HEK293 (cell line): ENCODE results near the gene NAXE.
A peak's percentile ranks its signal among the peaks of the same experiment; 100 is the strongest.

Experiments
- GLI4 ChIP-seq: fragments of 450-650 bp; formaldehyde crosslinking; IDR thresholded peaks from 2 replicates; pipeline ENCODE4 v1.5.1; 2016; ENCODE audit warnings: missing biosample characterization, missing genetic modification characterization
- GLIS1 ChIP-seq: fragments of 450-650 bp; formaldehyde crosslinking; IDR thresholded peaks from 2 replicates; pipeline ENCODE4 v1.5.1; 2016; ENCODE audit warnings: missing biosample characterization, missing genetic modification characterization
- HOXA7 ChIP-seq: sonication (generic); formaldehyde crosslinking; IDR thresholded peaks from 2 replicates; pipeline ENCODE4 v1.8.1; 2022; ENCODE audit warnings: missing genetic modification reagents, borderline replicate concordance
- HOXD13 ChIP-seq: sonication (generic); formaldehyde crosslinking; IDR thresholded peaks from 2 replicates; pipeline ENCODE4 v1.8.0; 2022; ENCODE audit warnings: missing genetic modification reagents, borderline replicate concordance
- RBAK ChIP-seq: fragments of 450-650 bp; formaldehyde crosslinking; IDR thresholded peaks from 2 replicates; pipeline ENCODE4 v1.5.1; 2016; ENCODE audit warnings: missing biosample characterization, missing genetic modification characterization
- REPIN1 ChIP-seq: fragments of 450-650 bp; formaldehyde crosslinking; IDR thresholded peaks from 2 replicates; pipeline ENCODE4 v1.5.1; 2017; ENCODE audit warnings: missing biosample characterization, missing genetic modification characterization, low read depth
- YY1 ChIP-seq: fragments of 450-650 bp; formaldehyde crosslinking; IDR thresholded peaks from 2 replicates; pipeline ENCODE4 v1.5.1; 2018; ENCODE audit warnings: missing biosample characterization, missing genetic modification characterization
- ZBTB20 ChIP-seq: fragments of 450-650 bp; formaldehyde crosslinking; IDR thresholded peaks from 2 replicates; pipeline ENCODE4 v1.5.1; 2016; ENCODE audit warnings: missing biosample characterization, missing genetic modification characterization
- ZFP41 ChIP-seq: fragments of 450-650 bp; formaldehyde crosslinking; IDR thresholded peaks from 2 replicates; pipeline ENCODE4 v1.5.1; 2016; ENCODE audit warnings: missing biosample characterization, missing genetic modification characterization, borderline replicate concordance
- ZNF138 ChIP-seq: fragments of 450-650 bp; formaldehyde crosslinking; IDR thresholded peaks from 2 replicates; pipeline ENCODE4 v1.5.1; 2016; ENCODE audit warnings: missing biosample characterization, missing genetic modification characterization, borderline replicate concordance
- ZNF146 ChIP-seq: fragments of 450-650 bp; formaldehyde crosslinking; IDR thresholded peaks from 2 replicates; pipeline ENCODE4 v1.5.1; 2016; ENCODE audit warnings: missing biosample characterization, missing genetic modification characterization
- ZNF175 ChIP-seq: fragments of 450-650 bp; formaldehyde crosslinking; IDR thresholded peaks from 2 replicates; pipeline ENCODE4 v1.5.1; 2016; ENCODE audit warnings: missing biosample characterization, missing genetic modification characterization
- ZNF221 ChIP-seq: fragments of 450-650 bp; formaldehyde crosslinking; IDR thresholded peaks from 2 replicates; pipeline ENCODE4 v1.5.1; 2017; ENCODE audit warnings: missing biosample characterization, missing genetic modification characterization, borderline replicate concordance
- ZNF394 ChIP-seq: fragments of 450-650 bp; formaldehyde crosslinking; IDR thresholded peaks from 2 replicates; pipeline ENCODE4 v1.5.1; 2016; ENCODE audit warnings: missing biosample characterization, missing genetic modification characterization, mild to moderate bottlenecking, moderate library complexity, borderline replicate concordance
- ZNF530 ChIP-seq: fragments of 450-650 bp; formaldehyde crosslinking; IDR thresholded peaks from 2 replicates; pipeline ENCODE4 v1.5.1; 2016; ENCODE audit warnings: low read depth, missing biosample characterization, missing genetic modification characterization
- ZNF623 ChIP-seq: fragments of 450-650 bp; formaldehyde crosslinking; IDR thresholded peaks from 2 replicates; pipeline ENCODE4 v1.5.1; 2016; ENCODE audit warnings: missing biosample characterization, missing genetic modification characterization
- ZNF658 ChIP-seq: fragments of 450-650 bp; formaldehyde crosslinking; IDR thresholded peaks from 2 replicates; pipeline ENCODE4; 2016; ENCODE audit warnings: missing biosample characterization, missing genetic modification characterization
- ZNF677 ChIP-seq: fragments of 450-650 bp; IDR thresholded peaks from 2 replicates; pipeline ENCODE4 v1.5.0; 2018; ENCODE audit warnings: missing biosample characterization, mild to moderate bottlenecking, missing genetic modification characterization, moderate library complexity
- ZSCAN23 ChIP-seq: fragments of 450-650 bp; formaldehyde crosslinking; IDR thresholded peaks from 2 replicates; pipeline ENCODE4 v1.5.1; 2016; ENCODE audit warnings: missing biosample characterization, missing genetic modification characterization
- TF ChIP-seq, protein P1 (sequence below): fragments of 450-650 bp; formaldehyde crosslinking; IDR thresholded peaks from 2 replicates; pipeline ENCODE4 v1.5.1; 2016; ENCODE audit warnings: missing biosample characterization, missing genetic modification characterization
- TF ChIP-seq, protein P2 (sequence below): fragments of 450-650 bp; formaldehyde crosslinking; IDR thresholded peaks from 2 replicates; pipeline ENCODE4 v1.5.1; 2016; ENCODE audit warnings: missing biosample characterization, missing genetic modification characterization
- TF ChIP-seq, protein P3 (sequence below): fragments of 450-650 bp; formaldehyde crosslinking; IDR thresholded peaks from 2 replicates; pipeline ENCODE4 v1.5.1; 2016; ENCODE audit warnings: missing biosample characterization, missing genetic modification characterization
- TF ChIP-seq, protein P4 (sequence below): fragments of 450-650 bp; formaldehyde crosslinking; IDR thresholded peaks from 2 replicates; pipeline ENCODE4 v1.5.1; 2016; ENCODE audit warnings: missing biosample characterization, missing genetic modification characterization
- TF ChIP-seq, protein P5 (sequence below): fragments of 450-650 bp; formaldehyde crosslinking; IDR thresholded peaks from 2 replicates; pipeline ENCODE4 v1.5.1; 2016; ENCODE audit warnings: missing biosample characterization, missing genetic modification characterization
- TF ChIP-seq, protein P6 (sequence below): fragments of 450-650 bp; formaldehyde crosslinking; IDR thresholded peaks from 2 replicates; pipeline ENCODE4 v1.5.1; 2016; ENCODE audit warnings: missing biosample characterization, missing genetic modification characterization
- TF ChIP-seq, protein P7 (sequence below): fragments of 450-650 bp; formaldehyde crosslinking; IDR thresholded peaks from 2 replicates; pipeline ENCODE4 v1.5.1; 2016; ENCODE audit warnings: missing biosample characterization, missing genetic modification characterization, low read depth

Gene NAXE

DNA sequence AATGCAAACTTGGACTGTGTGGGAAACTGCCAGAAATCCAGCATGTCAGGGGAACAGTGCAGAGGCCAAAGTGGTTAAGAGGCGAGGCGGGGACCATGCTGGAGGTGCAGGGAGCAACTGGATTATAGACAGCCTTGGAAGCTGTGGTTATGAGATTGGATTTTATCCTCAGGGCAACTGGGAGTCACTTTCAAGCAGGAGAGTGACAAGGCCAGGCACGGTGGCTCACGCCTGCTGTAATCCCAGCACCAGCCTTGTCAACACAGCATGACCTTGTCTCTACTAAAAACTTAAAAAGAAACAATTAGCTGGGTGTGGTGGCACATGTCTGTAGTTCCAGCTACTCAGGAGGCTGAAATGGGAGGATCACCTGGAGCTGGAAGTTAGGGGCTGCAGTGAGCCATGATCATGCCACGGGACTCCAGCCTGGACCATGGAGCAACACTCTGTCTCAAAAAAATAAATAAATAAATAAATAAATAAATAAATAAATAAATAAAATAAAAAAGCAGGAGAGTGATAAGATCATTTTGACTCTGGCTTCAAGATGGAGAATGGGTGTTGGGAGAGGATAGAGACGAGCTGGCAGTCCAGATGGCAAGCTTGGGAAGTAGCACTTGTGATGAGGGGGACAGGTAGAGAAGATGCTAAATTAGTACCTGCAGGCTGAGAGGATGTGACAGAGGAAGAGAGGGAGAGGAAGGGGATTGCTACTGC is 31.2 kb downstream of the NAXE start (continued):
- TF ChIP-seq, protein P1, sequence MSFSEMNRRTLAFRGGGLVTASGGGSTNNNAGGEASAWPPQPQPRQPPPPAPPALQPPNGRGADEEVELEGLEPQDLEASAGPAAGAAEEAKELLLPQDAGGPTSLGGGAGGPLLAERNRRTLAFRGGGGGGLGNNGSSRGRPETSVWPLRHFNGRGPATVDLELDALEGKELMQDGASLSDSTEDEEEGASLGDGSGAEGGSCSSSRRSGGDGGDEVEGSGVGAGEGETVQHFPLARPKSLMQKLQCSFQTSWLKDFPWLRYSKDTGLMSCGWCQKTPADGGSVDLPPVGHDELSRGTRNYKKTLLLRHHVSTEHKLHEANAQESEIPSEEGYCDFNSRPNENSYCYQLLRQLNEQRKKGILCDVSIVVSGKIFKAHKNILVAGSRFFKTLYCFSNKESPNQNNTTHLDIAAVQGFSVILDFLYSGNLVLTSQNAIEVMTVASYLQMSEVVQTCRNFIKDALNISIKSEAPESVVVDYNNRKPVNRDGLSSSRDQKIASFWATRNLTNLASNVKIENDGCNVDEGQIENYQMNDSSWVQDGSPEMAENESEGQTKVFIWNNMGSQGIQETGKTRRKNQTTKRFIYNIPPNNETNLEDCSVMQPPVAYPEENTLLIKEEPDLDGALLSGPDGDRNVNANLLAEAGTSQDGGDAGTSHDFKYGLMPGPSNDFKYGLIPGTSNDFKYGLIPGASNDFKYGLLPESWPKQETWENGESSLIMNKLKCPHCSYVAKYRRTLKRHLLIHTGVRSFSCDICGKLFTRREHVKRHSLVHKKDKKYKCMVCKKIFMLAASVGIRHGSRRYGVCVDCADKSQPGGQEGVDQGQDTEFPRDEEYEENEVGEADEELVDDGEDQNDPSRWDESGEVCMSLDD (tag by site-specific recombination): no peak
- TF ChIP-seq, protein P2, sequence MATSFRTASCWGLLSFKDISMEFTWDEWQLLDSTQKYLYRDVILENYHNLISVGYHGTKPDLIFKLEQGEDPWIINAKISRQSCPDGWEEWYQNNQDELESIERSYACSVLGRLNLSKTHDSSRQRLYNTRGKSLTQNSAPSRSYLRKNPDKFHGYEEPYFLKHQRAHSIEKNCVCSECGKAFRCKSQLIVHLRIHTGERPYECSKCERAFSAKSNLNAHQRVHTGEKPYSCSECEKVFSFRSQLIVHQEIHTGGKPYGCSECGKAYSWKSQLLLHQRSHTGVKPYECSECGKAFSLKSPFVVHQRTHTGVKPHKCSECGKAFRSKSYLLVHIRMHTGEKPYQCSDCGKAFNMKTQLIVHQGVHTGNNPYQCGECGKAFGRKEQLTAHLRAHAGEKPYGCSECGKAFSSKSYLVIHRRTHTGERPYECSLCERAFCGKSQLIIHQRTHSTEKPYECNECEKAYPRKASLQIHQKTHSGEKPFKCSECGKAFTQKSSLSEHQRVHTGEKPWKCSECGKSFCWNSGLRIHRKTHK: peak; percentile 12; the same call in 1 of the 2 replicates
- no peak for TF ChIP-seq GLIS1 (tag by site-specific recombination)
- TF ChIP-seq, protein P3, sequence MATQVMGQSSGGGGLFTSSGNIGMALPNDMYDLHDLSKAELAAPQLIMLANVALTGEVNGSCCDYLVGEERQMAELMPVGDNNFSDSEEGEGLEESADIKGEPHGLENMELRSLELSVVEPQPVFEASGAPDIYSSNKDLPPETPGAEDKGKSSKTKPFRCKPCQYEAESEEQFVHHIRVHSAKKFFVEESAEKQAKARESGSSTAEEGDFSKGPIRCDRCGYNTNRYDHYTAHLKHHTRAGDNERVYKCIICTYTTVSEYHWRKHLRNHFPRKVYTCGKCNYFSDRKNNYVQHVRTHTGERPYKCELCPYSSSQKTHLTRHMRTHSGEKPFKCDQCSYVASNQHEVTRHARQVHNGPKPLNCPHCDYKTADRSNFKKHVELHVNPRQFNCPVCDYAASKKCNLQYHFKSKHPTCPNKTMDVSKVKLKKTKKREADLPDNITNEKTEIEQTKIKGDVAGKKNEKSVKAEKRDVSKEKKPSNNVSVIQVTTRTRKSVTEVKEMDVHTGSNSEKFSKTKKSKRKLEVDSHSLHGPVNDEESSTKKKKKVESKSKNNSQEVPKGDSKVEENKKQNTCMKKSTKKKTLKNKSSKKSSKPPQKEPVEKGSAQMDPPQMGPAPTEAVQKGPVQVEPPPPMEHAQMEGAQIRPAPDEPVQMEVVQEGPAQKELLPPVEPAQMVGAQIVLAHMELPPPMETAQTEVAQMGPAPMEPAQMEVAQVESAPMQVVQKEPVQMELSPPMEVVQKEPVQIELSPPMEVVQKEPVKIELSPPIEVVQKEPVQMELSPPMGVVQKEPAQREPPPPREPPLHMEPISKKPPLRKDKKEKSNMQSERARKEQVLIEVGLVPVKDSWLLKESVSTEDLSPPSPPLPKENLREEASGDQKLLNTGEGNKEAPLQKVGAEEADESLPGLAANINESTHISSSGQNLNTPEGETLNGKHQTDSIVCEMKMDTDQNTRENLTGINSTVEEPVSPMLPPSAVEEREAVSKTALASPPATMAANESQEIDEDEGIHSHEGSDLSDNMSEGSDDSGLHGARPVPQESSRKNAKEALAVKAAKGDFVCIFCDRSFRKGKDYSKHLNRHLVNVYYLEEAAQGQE (tag by site-specific recombination): peak; percentile 90
- TF ChIP-seq ZNF146 (tag by site-specific recombination): no peak
- TF ChIP-seq ZNF530 (tag by site-specific recombination): peak; percentile 88
- TF ChIP-seq, protein P4, sequence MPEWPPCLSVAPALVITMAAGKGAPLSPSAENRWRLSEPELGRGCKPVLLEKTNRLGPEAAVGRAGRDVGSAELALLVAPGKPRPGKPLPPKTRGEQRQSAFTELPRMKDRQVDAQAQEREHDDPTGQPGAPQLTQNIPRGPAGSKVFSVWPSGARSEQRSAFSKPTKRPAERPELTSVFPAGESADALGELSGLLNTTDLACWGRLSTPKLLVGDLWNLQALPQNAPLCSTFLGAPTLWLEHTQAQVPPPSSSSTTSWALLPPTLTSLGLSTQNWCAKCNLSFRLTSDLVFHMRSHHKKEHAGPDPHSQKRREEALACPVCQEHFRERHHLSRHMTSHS (tag by site-specific recombination): no peak
- peak; percentile 100 for TF ChIP-seq ZNF394 (tag by site-specific recombination)
- no peak for TF ChIP-seq ZBTB20 (tag by site-specific recombination)
- no peak; the same call in 1 of the 2 replicates for TF ChIP-seq ZNF221 (tag by site-specific recombination)
- peak; percentile 87 for TF ChIP-seq RBAK (tag by site-specific recombination)
- TF ChIP-seq, protein P5, sequence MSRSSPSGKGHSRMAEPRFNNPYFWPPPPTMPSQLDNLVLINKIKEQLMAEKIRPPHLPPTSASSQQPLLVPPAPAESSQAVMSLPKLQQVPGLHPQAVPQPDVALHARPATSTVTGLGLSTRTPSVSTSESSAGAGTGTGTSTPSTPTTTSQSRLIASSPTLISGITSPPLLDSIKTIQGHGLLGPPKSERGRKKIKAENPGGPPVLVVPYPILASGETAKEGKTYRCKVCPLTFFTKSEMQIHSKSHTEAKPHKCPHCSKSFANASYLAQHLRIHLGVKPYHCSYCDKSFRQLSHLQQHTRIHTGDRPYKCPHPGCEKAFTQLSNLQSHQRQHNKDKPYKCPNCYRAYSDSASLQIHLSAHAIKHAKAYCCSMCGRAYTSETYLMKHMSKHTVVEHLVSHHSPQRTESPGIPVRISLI: 0 out of 2 replicates have a peak, but pooled peaks have one; percentile 18
- peak; percentile 93 for TF ChIP-seq ZNF623 (tag by site-specific recombination)
- 0 out of 2 replicates have a peak, but pooled peaks have one; percentile 69 for TF ChIP-seq ZSCAN23 (tag by site-specific recombination)
- TF ChIP-seq YY1: no peak
- no peak for TF ChIP-seq HOXA7
- TF ChIP-seq, protein P6, sequence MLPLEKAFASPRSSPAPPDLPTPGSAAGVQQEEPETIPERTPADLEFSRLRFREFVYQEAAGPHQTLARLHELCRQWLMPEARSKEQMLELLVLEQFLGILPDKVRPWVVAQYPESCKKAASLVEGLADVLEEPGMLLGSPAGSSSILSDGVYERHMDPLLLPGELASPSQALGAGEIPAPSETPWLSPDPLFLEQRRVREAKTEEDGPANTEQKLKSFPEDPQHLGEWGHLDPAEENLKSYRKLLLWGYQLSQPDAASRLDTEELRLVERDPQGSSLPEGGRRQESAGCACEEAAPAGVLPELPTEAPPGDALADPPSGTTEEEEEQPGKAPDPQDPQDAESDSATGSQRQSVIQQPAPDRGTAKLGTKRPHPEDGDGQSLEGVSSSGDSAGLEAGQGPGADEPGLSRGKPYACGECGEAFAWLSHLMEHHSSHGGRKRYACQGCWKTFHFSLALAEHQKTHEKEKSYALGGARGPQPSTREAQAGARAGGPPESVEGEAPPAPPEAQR (tag by site-specific recombination): no peak
- TF ChIP-seq GLI4 (tag by site-specific recombination): no peak
- TF ChIP-seq, protein P7, sequence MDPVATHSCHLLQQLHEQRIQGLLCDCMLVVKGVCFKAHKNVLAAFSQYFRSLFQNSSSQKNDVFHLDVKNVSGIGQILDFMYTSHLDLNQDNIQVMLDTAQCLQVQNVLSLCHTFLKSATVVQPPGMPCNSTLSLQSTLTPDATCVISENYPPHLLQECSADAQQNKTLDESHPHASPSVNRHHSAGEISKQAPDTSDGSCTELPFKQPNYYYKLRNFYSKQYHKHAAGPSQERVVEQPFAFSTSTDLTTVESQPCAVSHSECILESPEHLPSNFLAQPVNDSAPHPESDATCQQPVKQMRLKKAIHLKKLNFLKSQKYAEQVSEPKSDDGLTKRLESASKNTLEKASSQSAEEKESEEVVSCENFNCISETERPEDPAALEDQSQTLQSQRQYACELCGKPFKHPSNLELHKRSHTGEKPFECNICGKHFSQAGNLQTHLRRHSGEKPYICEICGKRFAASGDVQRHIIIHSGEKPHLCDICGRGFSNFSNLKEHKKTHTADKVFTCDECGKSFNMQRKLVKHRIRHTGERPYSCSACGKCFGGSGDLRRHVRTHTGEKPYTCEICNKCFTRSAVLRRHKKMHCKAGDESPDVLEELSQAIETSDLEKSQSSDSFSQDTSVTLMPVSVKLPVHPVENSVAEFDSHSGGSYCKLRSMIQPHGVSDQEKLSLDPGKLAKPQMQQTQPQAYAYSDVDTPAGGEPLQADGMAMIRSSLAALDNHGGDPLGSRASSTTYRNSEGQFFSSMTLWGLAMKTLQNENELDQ: no peak
- no peak for TF ChIP-seq ZNF175 (tag by site-specific recombination)
- no peak for TF ChIP-seq ZNF677
- peak; percentile 60; the same call in 1 of the 2 replicates for TF ChIP-seq REPIN1 (tag by site-specific recombination)
- TF ChIP-seq ZNF658 (tag by site-specific recombination): no peak
- TF ChIP-seq ZNF138: peak; percentile 88; the same call in 1 of the 2 replicates
- no peak for TF ChIP-seq ZFP41
- TF ChIP-seq HOXD13 (CRISPR knock-in tag): no peak
